ENCODE results near the gene NHERF1.

DNA sequence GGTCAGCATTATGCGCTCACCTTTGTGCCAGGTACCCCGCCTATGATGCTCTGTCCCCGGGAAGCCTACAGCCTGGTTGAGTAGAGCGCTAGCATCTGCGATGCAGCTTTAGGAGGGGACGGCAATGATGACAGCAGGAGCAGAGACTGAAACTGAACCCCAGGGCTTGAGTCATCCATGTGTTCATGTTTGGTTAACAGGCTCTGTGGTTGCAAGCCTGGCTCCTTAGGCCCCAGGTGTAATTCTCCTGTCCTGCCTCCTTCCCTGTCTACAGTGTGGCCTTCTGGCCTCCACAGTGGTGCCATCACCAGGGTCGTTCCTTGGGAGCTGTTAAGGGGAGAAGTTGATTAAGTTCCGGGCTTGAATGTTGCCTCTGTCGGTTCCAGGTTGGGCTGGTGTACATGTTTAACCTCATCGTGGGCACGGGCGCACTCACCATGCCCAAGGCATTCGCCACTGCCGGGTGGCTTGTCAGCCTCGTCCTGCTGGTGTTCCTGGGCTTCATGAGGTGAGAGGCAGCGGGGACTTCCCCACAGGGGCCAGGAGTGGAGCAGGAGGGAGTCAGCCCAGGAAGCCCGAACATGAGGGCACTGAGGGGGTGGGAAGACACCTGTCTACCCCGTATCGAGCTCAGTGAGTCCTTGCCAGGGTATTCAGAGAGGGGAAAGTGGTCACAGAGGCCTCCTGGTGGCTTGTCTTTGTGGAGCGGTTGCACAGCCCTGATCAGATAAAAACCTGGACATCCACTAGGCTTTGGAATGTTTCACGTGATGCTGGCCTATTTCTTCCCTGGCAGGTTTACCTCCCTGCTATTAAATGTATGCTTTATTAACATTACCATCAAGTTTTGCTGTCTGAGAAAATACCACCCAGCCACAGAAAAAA lies 36.9 kb downstream of the NHERF1 start:
- TF ChIP-seq POLR2A (IDR thresholded peaks at IDR 0.05), result no peak
- no peak for TF ChIP-seq POLR2AphosphoS5 (IDR thresholded peaks at IDR 0.05)

All from suprapubic skin (tissue), 4 donors.